ENCODE data around the gene KRTAP4-3.

GRCh38 chr17:41160648-41161047 is 7.4 kb downstream of the KRTAP4-3 start, which contains the start of gene KRTAP4-4:
- TF ChIP-seq POLR2A (IDR thresholded peaks at IDR 0.05) (no peak), CTCF (IDR thresholded peaks at IDR 0.05) (no peak)
